Measurements from ENCODE around the gene PRPF18. TPM values are rescaled to one million over a fixed set of nuclear protein-coding genes. Genes with fewer than 3 reads are reported as not detected.
A peak's percentile ranks its signal among the peaks of the same experiment; 100 is the strongest.

PRPF18 gene
- polyA plus RNA-seq, 2 of the 4 experiments (the other 2 are of a cell fraction) = 22.3 to 39.6 TPM

DNA sequence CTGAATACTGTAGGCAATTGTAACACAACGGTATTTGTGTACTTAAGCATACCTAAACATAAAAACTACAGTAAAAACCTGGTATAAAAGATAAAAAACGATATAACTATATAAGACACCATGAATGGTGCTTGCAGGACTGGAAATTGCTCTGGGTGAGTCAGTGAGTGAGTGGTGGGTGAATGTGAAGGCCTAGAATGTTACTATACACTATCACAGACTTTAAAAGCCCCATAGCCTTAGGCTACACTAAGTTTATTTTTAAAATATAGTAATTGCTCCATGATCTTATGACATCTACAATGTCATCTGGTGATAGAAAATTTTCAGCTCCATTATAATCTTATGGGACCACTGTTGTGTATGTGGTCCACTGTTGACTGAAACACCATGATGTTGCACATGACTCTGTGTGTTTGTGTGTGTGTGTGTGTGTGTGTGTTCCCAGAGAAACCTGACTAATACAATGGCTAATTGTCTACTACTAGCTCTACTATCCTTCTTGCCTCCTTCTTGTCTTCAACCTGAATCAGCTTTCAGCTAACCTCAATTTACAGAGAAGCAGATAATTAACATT, 27.6 kb upstream of the PRPF18 start:
- no peak for FAIRE-seq
- Histone ChIP-seq H3K4me3 (no peak overlapping the region), H3K9me3 (peaks cover 7% of the 10 kb centered on the region; the same call in 2 of the 3 replicates), H3K4me2 (no peak overlapping the region), H3K4me1 (0 out of 3 replicates have a peak, but pooled peaks cover 5% of the 10 kb centered on the region), H3K27ac (no peak overlapping the region)
- ATAC-seq = no peak
- POLR2A ChIA-PET = no interaction called here
- TF ChIP-seq CBX2 (IDR thresholded peaks at IDR 0.05; ENCODE audit: borderline replicate concordance, low read depth) (no peak), ZSCAN20 (CRISPR knock-in tag; IDR thresholded peaks at IDR 0.05) (no peak), EHMT2 (IDR thresholded peaks at IDR 0.05; ENCODE audit: low read depth) (no peak), FOSB (CRISPR knock-in tag; IDR thresholded peaks at IDR 0.05) (no peak), NR3C1 (IDR thresholded peaks at IDR 0.05) (no peak), EP300 (IDR thresholded peaks at IDR 0.05) (no peak), SREBF2 (IDR thresholded peaks at IDR 0.05) (no peak), PHF8 (IDR thresholded peaks at IDR 0.05; ENCODE audit: borderline replicate concordance, low read depth) (no peak), FOXS1 (CRISPR knock-in tag; IDR thresholded peaks at IDR 0.05) (no peak), ZNF302 (CRISPR knock-in tag; IDR thresholded peaks at IDR 0.05) (no peak), ZC3H11A (IDR thresholded peaks at IDR 0.05) (no peak), HOXB5 (CRISPR knock-in tag; IDR thresholded peaks at IDR 0.05) (no peak), CHD4 (IDR thresholded peaks at IDR 0.05; ENCODE audit: borderline replicate concordance) (no peak), MYC (IDR thresholded peaks at IDR 0.05; ENCODE audit: borderline replicate concordance, low read length) (no peak)
- TF ChIP-seq, protein P1, sequence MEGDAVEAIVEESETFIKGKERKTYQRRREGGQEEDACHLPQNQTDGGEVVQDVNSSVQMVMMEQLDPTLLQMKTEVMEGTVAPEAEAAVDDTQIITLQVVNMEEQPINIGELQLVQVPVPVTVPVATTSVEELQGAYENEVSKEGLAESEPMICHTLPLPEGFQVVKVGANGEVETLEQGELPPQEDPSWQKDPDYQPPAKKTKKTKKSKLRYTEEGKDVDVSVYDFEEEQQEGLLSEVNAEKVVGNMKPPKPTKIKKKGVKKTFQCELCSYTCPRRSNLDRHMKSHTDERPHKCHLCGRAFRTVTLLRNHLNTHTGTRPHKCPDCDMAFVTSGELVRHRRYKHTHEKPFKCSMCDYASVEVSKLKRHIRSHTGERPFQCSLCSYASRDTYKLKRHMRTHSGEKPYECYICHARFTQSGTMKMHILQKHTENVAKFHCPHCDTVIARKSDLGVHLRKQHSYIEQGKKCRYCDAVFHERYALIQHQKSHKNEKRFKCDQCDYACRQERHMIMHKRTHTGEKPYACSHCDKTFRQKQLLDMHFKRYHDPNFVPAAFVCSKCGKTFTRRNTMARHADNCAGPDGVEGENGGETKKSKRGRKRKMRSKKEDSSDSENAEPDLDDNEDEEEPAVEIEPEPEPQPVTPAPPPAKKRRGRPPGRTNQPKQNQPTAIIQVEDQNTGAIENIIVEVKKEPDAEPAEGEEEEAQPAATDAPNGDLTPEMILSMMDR (IDR thresholded peaks at IDR 0.05) = no peak
- TF ChIP-seq, protein P2, sequence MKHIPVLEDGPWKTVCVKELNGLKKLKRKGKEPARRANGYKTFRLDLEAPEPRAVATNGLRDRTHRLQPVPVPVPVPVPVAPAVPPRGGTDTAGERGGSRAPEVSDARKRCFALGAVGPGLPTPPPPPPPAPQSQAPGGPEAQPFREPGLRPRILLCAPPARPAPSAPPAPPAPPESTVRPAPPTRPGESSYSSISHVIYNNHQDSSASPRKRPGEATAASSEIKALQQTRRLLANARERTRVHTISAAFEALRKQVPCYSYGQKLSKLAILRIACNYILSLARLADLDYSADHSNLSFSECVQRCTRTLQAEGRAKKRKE (CRISPR knock-in tag; IDR thresholded peaks at IDR 0.05; ENCODE audit: low read depth) = no peak
- TF ChIP-seq, protein P3, sequence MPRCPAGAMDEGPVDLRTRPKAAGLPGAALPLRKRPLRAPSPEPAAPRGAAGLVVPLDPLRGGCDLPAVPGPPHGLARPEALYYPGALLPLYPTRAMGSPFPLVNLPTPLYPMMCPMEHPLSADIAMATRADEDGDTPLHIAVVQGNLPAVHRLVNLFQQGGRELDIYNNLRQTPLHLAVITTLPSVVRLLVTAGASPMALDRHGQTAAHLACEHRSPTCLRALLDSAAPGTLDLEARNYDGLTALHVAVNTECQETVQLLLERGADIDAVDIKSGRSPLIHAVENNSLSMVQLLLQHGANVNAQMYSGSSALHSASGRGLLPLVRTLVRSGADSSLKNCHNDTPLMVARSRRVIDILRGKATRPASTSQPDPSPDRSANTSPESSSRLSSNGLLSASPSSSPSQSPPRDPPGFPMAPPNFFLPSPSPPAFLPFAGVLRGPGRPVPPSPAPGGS (IDR thresholded peaks at IDR 0.05) = no peak
- DNase-seq (ENCODE audit: low read depth in 1 of 2, low spot score in 1 of 2) = no peak
- CTCF ChIA-PET = interaction anchor here (1.9 to 2.4 kb wide), 2 partner anchors 28 to 187 kb away, joined by 5 to 7 read pairs; partner anchors contain the start of gene PRPF18
- 1% methylated on average over 2 of the region's 2 CpGs for WGBS (ENCODE audit: missing lambda C conversion rate)

DNA sequence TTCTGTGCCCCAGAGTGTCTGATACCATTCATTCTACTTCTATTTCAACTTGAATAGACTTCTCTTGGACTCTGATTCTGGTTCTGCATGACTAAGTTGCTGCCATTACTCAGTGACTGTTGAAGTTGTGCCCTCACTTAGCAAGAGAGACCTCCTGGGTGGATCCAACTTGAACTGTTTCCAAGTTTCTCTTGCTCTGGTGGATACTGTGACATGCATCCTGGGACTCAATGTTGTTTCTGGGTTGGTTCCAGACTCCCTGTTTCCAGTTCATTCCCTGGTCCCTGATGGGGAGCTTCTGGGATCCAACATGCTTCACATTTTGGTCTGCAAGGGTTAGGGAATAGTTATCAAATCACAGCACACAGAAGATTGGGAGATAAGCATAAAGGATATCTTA, 26.2 kb upstream of the PRPF18 start:
- Histone ChIP-seq H3K4me3 (no peak overlapping the region), H3K9me3 (peaks cover 9% of the 10 kb centered on the region; the same call in 2 of the 3 replicates), H3K4me1 (0 out of 3 replicates have a peak, but pooled peaks cover 5% of the 10 kb centered on the region), H3K4me2 (no peak overlapping the region), H3K27ac (no peak overlapping the region)
- ATAC-seq (no peak), DNase-seq (ENCODE audit: low read depth in 1 of 2, low spot score in 1 of 2) (peak in 1 of 2 experiments; percentile 10), FAIRE-seq (no peak)
- ChIA-PET POLR2A (no interaction called here), CTCF (interaction anchor here (0.6 to 3.3 kb wide), 3 partner anchors 24 to 763 kb away, joined by 3 to 13 read pairs (median 7); partner anchors contain the start of gene PRPF18)
- no peak for TF ChIP-seq ZNF302 (CRISPR knock-in tag; IDR thresholded peaks at IDR 0.05)
- TF ChIP-seq, protein P4, sequence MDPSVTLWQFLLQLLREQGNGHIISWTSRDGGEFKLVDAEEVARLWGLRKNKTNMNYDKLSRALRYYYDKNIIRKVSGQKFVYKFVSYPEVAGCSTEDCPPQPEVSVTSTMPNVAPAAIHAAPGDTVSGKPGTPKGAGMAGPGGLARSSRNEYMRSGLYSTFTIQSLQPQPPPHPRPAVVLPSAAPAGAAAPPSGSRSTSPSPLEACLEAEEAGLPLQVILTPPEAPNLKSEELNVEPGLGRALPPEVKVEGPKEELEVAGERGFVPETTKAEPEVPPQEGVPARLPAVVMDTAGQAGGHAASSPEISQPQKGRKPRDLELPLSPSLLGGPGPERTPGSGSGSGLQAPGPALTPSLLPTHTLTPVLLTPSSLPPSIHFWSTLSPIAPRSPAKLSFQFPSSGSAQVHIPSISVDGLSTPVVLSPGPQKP (IDR thresholded peaks at IDR 0.05; ENCODE audit: low read depth, low read length) = no peak
- no peak for TF ChIP-seq FOSL2 (IDR thresholded peaks at IDR 0.05)
- no peak for TF ChIP-seq FOSL2 (CRISPR knock-in tag; IDR thresholded peaks at IDR 0.05)

Data from A549 (cell line).